ENCODE measurements around the gene TMSB15B.
"Not testable (repeated sequence)": the region's sequence is repeated elsewhere in the genome, so short reads cannot be mapped to it uniquely, and the experiment has no call there.

Gene TMSB15B

DNA sequence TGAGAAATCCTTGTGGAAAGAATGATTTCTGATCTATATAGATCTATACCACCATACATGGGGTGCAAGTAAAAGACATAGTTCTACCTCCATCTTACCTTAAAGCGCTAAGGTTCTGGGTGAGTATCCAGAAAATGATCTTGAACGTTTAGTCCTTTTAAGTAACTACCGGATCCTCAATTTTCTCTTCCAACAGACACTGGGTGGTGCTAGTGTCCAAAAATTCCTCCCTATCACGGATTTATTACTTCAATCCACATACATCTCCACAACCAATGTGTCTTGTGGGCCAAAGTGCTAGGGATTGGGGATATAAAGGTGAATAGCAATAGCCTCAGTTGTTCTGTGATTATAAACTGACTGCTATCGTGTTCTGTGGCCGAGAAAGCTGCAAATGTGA is 1.8 kb upstream of the TMSB15B start:
- H3K4me1 Mint-ChIP-seq (ENCODE audit: low read depth); H3K9me3 Mint-ChIP-seq; H3K27me3 Mint-ChIP-seq; H3K4me3 Mint-ChIP-seq; intact Hi-C loops (cut with micrococcal nuclease); H3K36me3 Mint-ChIP-seq (ENCODE audit: low read depth); H3K27ac Mint-ChIP-seq: not testable (repeated sequence)

DNA sequence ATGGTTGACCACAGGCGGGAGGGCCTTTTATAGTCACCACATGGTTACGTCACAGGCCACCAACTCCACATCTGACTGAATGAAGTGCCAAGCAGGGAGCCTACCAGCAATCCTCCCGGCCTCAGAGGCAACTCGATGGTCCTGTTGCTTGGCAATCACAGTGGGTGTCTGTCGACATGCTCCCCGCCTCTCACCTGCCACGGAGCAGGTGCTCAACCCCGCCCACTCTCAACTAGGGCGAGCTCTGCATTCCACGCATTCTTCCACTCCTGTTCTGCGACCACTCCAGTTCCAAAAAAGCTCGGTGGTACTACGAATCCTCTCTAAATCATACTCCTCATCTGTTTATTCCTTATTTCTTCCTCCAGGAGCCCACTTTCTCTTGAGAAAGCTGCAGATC is 21.1 kb downstream of the TMSB15B start:
- H3K4me3 Mint-ChIP-seq: not testable (repeated sequence)

DNA sequence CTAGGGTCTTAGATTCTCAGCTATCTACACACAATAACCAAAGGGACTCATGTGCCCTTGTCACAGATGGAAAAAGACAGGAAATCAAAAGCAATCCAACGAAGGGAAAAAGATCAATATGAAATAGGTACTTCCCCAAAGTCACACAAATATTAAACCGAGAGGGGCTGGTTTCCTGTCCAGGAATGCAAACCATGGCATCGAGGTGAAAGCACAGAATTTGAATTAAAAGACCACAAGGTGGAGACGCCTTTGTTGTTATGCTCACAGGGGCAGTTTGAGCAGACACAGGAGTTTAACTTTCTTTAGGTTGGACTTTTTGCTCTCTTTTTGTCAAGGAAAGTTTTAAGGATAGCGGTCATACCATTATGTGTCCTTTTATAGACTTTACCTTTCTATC is 36.8 kb downstream of the TMSB15B start:
- H3K36me3 Mint-ChIP-seq (ENCODE audit: low read depth): no peaks in the 10 kb centered on the region
- no peak overlapping the region for H3K27ac Mint-ChIP-seq
- no peaks in the 10 kb centered on the region for H3K27me3 Mint-ChIP-seq
- no peak overlapping the region for H3K4me3 Mint-ChIP-seq
- H3K4me1 Mint-ChIP-seq (ENCODE audit: low read depth): no peaks in the 10 kb centered on the region
- H3K9me3 Mint-ChIP-seq: no peaks in the 10 kb centered on the region
- intact Hi-C loops (cut with micrococcal nuclease): no loop called here

More for the DNA sequence above, 21.1 kb downstream of the TMSB15B start:
- H3K9me3 Mint-ChIP-seq; intact Hi-C loops (cut with micrococcal nuclease); H3K4me1 Mint-ChIP-seq (ENCODE audit: low read depth); H3K27me3 Mint-ChIP-seq; H3K36me3 Mint-ChIP-seq (ENCODE audit: low read depth); H3K27ac Mint-ChIP-seq: not testable (repeated sequence)

DNA sequence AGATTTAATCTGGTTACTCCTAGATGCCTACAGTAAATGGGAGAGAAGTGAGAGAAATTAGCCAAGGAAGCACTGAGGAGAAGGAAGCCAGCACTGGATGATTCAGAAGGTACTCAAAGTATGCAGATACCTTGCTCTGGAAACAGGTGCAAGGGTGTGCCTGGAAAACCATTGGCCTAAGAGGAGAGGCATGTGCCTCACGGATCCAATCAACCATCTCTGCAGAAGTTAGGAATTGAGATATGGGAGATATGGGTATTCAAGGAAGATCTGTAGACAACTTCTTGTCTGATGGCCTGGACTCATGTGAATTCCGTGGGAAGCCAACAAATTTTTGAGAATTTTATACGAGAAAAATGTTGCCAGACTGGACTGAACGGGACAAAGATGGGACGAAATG is 46.4 kb downstream of the TMSB15B start:
- Mint-ChIP-seq H3K36me3 (ENCODE audit: low read depth) (no peaks in the 10 kb centered on the region), H3K4me1 (ENCODE audit: low read depth) (no peaks in the 10 kb centered on the region), H3K27me3 (no peaks in the 10 kb centered on the region), H3K9me3 (peaks cover 21% of the 10 kb centered on the region), H3K4me3 (no peak overlapping the region), H3K27ac (no peak overlapping the region)
- intact Hi-C loops (cut with micrococcal nuclease): no loop called here

DNA sequence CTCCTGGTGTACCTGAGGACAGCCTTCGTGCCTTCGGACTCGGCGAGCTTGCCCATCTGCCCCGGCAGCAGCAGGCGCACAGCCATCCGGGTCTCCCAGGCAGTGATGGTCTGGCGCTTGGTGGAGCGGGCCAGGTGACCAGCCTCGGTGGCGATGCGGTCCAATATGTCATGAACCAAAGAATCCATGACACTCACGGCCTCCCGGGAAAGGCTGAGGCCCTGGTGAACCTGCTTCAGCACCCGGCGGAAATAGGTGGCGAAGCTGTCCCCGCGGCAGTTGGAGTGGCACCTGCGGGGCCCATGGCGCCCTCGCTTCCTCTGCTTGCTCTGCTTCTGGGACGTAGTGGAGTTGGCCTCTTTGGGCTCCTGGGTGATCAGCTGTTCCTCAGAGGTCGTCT is 50.7 kb downstream of the TMSB15B start:
- H3K27ac Mint-ChIP-seq: no peak overlapping the region
- no peaks in the 10 kb centered on the region for H3K4me1 Mint-ChIP-seq (ENCODE audit: low read depth)
- H3K27me3 Mint-ChIP-seq: no peaks in the 10 kb centered on the region
- peaks cover 9% of the 10 kb centered on the region for H3K9me3 Mint-ChIP-seq
- intact Hi-C loops (cut with micrococcal nuclease): no loop called here
- H3K36me3 Mint-ChIP-seq (ENCODE audit: low read depth): no peaks in the 10 kb centered on the region
- H3K4me3 Mint-ChIP-seq: no peak overlapping the region

DNA sequence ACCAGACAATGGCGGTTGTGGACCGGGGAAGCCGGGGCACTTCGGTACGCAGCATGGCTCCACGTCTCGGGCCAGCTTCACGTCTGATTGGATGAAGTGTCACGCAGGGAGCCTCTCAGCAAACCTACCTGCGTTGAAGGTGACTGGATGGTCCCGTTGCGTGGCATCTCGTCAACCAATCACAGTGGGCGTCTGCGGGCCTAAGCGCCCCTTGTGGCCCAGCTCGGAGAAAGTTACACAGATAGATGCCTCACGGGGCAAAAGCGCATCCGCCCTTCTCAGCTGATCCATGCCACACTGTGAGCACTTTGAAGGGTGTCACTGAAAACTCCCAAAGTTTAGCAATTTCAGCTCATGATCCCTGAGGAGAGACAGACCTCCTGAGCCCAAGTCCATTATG is 51.2 kb downstream of the TMSB15B start, which contains the start of gene H2BW1:
Gene H2BW1, minus strand, starts transcription at position 103 of the 400 bp plus-strand sequence. CDS start 132 bp downstream, outside the sequence.
- H3K4me3 Mint-ChIP-seq: no peak within 1 kb of the TSS
- no peaks in the 10 kb centered on the region for H3K36me3 Mint-ChIP-seq (ENCODE audit: low read depth)
- H3K9me3 Mint-ChIP-seq: peaks cover 9% of the 10 kb centered on the region
- H3K27ac Mint-ChIP-seq: no peak within 1 kb of the TSS
- H3K4me1 Mint-ChIP-seq (ENCODE audit: low read depth): no peaks in the 10 kb centered on the region
- intact Hi-C loops (cut with micrococcal nuclease): no loop called here
- H3K27me3 Mint-ChIP-seq: no peaks in the 10 kb centered on the region

DNA sequence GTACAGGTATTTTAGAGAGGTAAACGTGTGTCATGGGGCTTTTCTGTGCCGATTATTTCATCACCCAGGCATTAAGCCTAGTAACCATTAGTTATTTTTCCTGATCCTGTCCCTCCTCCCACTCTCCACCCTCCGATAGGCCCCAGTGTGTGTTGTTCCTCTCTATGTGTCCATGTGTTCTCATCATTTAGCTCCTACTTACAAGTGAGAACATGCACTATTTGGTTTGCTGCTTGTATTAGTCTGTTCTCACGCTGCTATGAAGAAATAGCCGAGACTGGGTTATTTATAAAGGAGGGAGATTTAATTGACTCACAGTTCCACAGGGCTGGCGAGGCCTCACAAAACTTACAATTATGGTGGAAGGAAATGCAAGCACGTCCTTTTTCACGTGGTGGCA is 53.1 kb downstream of the TMSB15B start:
- H3K4me1 Mint-ChIP-seq (ENCODE audit: low read depth); H3K27ac Mint-ChIP-seq; H3K36me3 Mint-ChIP-seq (ENCODE audit: low read depth); H3K9me3 Mint-ChIP-seq; intact Hi-C loops (cut with micrococcal nuclease); H3K27me3 Mint-ChIP-seq; H3K4me3 Mint-ChIP-seq: not testable (repeated sequence)

Data from dendritic cell treated with granulocyte-macrophage colony-stimulating factor and Interleukin-4, amounts not matched to agents 40 ng/mL and 50 ng/mL, for 4 days (primary cell).